ENCODE data around the gene C17orf107.

- TF ChIP-seq CTCF (IDR thresholded peaks at IDR 0.05; ENCODE audit: insufficient read depth, low read length) = no peak
- TF ChIP-seq POLR2AphosphoS5 (IDR thresholded peaks at IDR 0.05; ENCODE audit: low read depth) = no peak
- no peak for TF ChIP-seq GABPA (IDR thresholded peaks at IDR 0.05; ENCODE audit: low read depth)
- TF ChIP-seq REST (IDR thresholded peaks at IDR 0.05; ENCODE audit: insufficient replicate concordance, low read depth) = no peak
These were observed 49.6 kb downstream of the C17orf107 start for GRCh38 chr17:4948931-4949320.

Measured in HL-60 (cell line).